Skeletal muscle cell (primary cell): ENCODE measurements around the gene ESD.
A peak's percentile ranks its signal among the peaks of the same experiment; 100 is the strongest.
"Not testable (repeated sequence)": the region's sequence is repeated elsewhere in the genome, so short reads cannot be mapped to it uniquely, and the experiment has no call there.

Source experiments
- DNase-seq: peaks from one replicate; pipeline ENCODE4 v3.0.0-alpha.2; 2010; ENCODE audit warnings: low read depth
- H3K4me3 ChIP-seq: 2 replicates; pipeline ENCODE4 v1.5.1; 2011; ENCODE audit warnings: low read depth, mild to moderate bottlenecking, control low read depth, low read length, moderate library complexity

Gene ESD

GRCh38 chr13:46797501-46798237 lies 708 bp upstream of the ESD start:
- no peak for DNase-seq
- H3K4me3 ChIP-seq = peak overlapping the region; percentile 72

DNA sequence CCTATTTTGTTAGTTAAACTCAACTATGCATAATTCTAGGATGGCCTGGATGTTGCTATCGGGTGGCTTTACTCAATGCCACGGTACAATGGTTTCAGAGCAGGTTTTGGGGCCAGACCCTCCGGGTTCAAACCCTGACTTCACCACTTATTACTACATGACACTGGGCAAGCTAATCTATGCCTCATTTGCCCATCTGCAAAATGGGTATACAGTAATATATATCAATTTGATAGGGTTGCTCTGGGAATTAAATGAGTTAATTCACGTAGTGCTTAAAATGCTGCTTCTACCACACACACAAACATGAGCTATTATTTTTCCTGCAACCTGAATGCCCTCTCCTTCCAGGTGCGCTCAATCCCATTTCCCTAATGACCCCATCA lies 839 bp downstream of the ESD start:
- no peak for DNase-seq
- peak overlapping the region; percentile 72 for H3K4me3 ChIP-seq

GRCh38 chr13:46795321-46795720 lies 1.6 kb downstream of the ESD start:
- H3K4me3 ChIP-seq = no peak overlapping the region
- DNase-seq = no peak

- no peak overlapping the region for H3K4me3 ChIP-seq
- DNase-seq = no peak
Measured at GRCh38 chr13:46783504-46783903, 13.5 kb downstream of the ESD start.

DNA sequence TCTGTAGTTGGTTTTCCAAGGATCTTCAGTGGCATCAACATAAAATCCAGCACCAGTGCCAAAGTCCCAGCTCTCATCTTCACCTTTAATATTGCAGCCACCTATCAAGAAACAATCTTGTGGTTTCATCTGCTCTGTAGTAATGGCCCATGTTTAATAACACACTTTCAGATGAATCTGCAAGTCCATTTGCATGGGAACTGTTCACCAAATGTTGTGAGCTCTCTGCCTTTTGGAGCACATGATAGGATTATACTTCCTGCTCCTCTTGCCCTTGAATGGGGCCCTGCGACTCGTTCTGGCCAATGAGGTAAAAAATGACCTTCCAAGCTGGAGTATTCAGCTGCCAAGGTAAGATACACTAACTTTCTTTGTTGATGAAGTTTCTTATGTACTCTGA lies 14.3 kb downstream of the ESD start:
- no peak for DNase-seq
- no peak overlapping the region for H3K4me3 ChIP-seq

DNA sequence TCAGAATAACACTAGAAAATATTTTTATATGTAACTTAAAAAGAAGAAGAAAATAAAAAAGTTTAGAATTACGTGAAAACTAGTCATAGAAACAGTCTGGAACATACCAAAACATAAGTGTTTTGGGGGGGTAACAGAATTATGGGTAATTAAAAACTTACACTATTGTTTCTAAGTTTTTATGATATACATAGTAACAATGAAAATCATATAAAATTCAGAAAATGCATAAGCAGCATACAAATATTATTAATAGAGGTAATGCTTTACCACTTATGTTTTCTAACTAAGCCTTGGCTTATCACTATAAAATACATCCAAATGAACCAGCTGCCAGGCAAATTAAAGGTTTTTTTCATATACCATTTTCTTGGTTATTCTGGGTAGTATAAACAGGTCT lies 14.9 kb downstream of the ESD start:
- no peak overlapping the region for H3K4me3 ChIP-seq
- no peak for DNase-seq

GRCh38 chr13:46778890-46779289 lies 18.1 kb downstream of the ESD start:
- DNase-seq = no peak
- no peak overlapping the region for H3K4me3 ChIP-seq

- no peak for DNase-seq
- no peak overlapping the region for H3K4me3 ChIP-seq
Measured at GRCh38 chr13:46778095-46778494, 18.9 kb downstream of the ESD start.

DNA sequence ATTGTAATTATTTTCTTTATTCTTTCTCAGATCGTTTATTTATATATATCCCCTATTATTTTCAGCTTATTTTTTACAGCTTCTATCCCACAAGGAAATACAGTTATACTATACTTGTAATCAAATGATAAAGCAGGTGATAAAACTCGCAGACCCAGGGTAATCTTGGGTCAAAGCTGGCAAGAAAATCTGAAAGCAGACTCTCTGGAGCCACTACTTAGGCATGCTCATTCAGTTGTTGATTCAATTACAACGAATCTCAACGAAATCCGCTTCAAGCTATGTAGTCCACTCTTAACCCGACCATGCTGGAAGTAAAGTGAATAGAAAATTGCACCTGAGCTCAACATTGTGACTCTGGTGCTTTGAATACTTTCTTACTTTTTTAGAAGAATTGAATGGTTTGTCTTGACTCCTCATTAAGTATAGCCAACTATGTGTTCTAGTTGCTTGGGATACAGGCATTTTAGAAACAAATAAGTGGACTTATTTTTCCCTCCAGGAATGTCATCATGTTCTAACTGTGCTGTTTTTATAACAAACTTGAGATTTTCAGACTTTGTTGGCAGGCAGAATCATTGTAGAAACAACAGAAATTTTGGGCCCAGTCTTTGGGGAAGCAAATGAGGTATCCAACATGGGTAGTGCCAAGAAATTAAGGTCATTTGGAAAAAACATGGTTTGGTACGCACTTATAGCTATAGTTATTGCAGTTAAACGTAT lies 21.4 kb downstream of the ESD start:
- DNase-seq = no peak
- H3K4me3 ChIP-seq = no peak overlapping the region

- no peak for DNase-seq
- no peak overlapping the region for H3K4me3 ChIP-seq
Measured at GRCh38 chr13:46773541-46773940, 23.4 kb downstream of the ESD start.

- no peak for DNase-seq
- H3K4me3 ChIP-seq = no peak overlapping the region
Measured at GRCh38 chr13:46771693-46772092, 25.3 kb downstream of the ESD start.

DNA sequence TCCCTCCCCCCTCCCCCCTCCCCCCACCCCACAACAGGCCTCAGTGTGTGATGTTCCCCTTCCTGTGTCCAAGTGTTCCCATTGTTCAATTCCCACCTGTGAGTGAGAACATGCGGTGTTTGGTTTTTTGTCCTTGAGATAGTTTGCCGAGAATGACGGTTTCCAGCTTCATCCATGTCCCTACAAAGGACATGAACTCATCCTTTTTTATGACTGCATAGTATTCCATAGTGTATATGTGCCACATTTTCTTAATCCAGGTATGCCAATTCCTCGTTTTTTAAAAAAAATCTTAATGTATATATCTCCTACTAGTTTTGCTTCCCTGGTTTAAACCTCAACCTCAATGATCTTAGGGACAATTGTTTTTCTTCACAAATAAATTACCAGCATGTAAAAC lies 27.0 kb downstream of the ESD start:
- DNase-seq, H3K4me3 ChIP-seq: not testable (repeated sequence)

DNA sequence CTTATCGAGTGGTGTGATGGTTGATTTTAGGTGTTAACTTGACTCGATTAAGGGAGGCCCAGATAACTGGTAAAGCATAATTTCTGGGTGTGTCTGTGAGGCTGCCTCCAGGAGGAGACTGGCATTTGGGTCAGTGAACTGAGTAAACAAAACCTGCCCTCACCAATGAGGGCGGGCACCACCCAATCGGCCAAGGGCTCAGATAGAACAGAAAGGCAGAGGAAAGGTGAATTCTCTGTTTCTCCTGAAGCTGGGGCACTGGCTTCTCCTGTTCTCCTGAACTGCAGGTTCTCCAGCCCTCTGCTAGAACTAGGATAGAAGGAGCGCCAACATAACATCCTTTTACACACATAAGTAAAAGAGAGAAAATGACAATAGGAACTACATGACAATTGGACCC lies 35.1 kb downstream of the ESD start:
- no peak overlapping the region for H3K4me3 ChIP-seq
- DNase-seq = no peak

DNA sequence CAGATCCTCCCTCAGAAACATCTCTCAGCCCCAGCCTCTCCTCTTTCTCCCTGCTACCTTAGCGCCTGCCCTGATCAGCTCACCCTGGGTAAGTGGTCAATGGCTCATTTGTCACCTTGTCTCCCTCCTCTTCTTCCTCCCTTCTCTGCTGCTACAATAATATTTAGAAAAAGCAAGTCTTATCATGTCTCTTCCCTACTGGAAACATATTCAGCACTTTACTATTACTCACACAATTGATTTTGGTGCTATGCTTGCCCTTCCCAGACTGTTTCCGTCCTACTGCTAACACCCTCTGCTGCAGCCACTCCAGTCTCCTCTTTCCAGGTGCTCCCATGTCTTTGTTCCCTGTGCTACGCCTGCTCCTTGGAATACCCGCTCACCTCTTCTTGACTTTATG lies 35.8 kb downstream of the ESD start:
- no peak for DNase-seq
- H3K4me3 ChIP-seq = no peak overlapping the region

DNA sequence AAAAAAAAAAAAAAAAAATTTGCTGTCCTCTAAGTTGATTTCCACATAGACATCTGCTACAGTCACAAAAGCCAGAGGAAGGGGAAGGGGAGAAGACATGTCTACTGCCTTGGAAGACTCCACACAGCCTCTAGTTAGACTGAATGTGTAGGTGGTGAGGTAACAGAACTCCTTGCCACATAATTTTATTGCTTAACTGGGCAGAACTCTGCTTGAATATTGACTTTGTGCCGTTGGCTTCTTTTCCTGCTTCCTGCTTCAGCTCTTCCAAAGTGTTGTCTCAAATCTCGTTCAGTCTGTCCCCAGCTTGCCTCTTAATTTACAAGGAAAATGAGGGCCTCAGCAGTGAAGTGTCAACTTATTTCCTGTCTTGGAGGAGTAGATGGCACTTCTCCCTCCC lies 37.1 kb downstream of the ESD start:
- H3K4me3 ChIP-seq = no peak overlapping the region
- DNase-seq = peak; percentile 24

- no peak for DNase-seq
- H3K4me3 ChIP-seq = no peak overlapping the region
Measured at GRCh38 chr13:46757640-46758039, 39.3 kb downstream of the ESD start.

DNA sequence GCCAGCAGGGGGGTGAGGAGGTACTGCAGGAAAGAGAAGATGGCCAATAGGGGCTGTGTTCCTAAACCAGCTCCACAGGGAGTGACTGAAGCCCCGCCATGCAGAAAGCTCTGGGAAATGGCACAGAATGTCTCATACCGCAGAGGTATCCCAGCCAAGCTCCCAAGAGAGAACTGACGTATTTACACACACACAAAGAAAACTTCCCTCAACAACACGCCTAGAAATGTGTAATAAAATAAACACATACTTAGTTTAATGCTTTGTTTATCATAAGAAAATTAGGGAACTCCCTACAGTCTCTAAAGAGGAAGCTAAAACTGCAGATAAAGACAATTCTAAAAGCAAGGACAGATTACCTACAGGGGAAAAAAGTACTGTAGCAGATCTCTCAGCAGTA lies 40.0 kb downstream of the ESD start:
- no peak overlapping the region for H3K4me3 ChIP-seq
- peak; percentile 67 for DNase-seq

DNA sequence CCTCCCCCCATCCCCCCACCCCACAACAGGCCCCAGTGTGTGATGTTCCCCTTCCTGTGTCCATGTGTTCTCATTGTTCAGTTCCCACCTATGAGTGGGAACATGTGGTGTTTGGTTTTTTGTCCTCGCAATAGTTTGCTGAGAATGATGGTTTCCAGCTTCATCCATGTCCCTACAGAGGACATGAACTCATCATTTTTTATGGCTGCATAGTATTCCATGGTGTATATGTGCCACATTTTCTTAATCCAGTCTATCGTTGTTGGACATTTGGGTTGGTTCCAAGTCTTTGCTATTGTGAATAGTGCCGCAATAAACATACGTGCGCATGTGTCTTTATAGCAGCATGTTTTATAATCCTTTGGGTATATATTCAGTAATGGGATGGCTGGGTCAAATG lies 41.5 kb downstream of the ESD start:
- H3K4me3 ChIP-seq, DNase-seq: not testable (repeated sequence)

- H3K4me3 ChIP-seq = no peak overlapping the region
- no peak for DNase-seq
Measured at GRCh38 chr13:46754812-46755211, 42.1 kb downstream of the ESD start.

DNA sequence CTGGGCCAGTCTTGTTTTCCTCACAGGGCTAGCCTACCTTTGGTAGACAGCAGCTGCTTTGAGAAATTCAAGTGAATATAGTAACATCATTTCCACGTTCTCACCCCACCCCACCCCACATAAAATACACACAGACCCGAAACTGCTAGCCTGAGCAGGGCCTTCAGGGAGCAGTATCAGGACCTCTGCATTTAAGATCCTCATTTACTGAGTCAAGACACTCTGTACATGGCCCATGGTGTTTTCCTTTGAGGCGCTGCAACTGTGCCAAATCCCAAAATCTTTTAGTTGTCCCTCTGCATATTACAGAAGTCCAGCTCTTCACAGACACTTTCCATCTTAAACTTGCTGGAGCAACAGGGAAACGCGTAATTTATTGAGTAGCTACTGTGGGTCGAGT lies 43.0 kb downstream of the ESD start:
- no peak overlapping the region for H3K4me3 ChIP-seq
- DNase-seq = no peak

DNA sequence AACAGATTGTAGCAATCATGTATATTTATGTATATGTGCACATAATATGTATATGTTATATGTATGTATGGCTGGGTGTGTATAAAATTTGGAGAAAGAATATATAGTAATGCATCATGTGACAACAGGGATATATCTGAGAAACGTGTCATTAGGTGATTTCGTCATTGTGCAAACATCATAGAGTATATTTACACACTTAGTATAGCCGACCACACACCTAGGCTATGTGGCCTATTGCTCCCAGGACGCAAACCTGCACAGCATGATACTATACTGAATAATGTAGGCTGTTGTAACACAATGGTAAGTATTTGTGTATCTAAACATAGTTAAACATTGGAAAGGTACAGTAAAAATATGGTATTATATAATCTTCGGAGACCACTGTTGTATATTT lies 43.8 kb downstream of the ESD start:
- no peak overlapping the region for H3K4me3 ChIP-seq
- DNase-seq = no peak
